ENCODE data around the gene TBXAS1.

The TBXAS1 gene

GRCh38 chr7:139985811-139986210 lies 156.7 kb downstream of the TBXAS1 start:
- no peak overlapping the region for H3K27ac ChIP-seq
- no peak for TF ChIP-seq CTCF (conservative IDR thresholded peaks at IDR 0.05)

DNA sequence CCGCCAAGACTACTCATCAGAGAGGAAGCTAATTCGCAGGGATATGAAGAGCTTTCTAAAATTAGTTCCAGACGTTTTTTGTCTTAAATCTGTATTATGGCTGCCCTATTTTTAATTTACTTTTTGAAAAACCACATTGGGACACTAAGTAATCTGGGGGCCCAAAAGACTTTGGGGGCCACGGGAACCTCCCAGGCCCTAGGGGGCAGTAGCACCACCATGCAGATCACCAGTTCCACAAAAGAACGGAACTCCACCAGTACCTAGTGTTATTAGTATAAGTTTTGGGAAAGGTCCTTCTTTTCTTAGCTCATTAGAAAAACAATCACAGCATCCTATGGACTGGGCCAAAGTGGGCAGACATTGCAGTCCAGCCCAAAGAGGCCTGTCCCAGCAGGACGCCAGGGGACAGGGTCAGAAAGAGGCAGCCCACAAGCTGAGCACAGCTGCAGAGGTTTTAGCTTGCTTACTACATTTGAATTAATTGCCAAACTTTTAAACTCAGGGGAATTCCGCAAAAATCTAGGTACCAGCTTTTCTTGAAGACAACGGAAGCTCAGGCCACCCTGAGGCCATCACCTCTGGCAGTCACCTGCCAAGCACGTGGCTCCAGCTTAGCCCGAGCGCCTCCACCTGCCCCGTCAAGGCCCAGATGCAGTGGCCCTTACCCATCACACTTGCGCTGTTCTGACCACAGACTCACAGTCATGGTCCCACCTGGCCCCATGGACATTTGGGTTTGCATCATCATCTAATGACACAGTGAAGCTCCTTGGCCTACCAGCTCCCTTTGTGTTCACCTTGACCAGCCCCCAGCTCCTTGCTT lies 158.8 kb downstream of the TBXAS1 start:
- H3K27ac ChIP-seq: no peak overlapping the region
- TF ChIP-seq CTCF (conservative IDR thresholded peaks at IDR 0.05): no peak

DNA sequence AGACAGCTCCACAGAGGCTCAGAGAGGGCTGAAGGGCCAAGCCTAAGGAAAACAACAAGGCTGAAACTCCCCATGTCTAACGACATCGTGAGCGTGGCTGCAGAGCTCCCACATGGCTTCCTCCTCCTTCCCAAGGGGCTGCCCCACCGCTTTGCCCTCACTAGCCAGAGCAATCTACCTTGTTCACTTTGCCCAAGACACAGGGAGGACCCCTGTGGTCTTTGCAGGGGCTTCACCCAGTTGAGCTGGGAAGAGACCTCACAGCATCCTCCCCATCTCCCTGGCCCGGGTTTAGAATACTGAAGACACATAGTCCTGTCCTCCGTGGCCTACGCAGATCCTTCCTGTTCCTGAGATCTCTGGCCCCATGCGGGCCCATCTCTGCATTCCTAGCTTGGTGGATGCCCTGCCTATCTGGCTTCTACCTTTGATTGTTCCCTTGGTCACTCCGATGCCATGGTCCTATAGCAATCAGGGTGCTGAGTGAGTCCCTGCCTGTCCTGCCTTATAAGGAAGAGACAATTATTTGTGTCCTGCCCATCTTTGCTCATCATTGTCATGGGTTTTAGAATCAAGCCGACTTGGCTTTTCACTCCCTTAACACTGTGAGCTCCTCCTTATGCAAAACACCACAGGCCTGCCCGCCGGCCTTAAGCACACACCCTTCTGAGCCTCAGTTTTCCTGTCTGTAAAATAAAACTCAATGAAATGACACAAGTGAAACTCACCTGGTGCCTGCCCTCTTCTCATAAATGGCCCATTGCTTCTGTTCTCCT lies 160.5 kb downstream of the TBXAS1 start:
- H3K27ac ChIP-seq: no peak overlapping the region

GRCh38 chr7:139990142-139990535 lies 161.1 kb downstream of the TBXAS1 start:
- no peak for TF ChIP-seq CTCF (conservative IDR thresholded peaks at IDR 0.05)
- H3K27ac ChIP-seq: no peak overlapping the region

More for the DNA sequence above, 160.5 kb downstream of the TBXAS1 start:
- no peak for TF ChIP-seq CTCF (conservative IDR thresholded peaks at IDR 0.05)

DNA sequence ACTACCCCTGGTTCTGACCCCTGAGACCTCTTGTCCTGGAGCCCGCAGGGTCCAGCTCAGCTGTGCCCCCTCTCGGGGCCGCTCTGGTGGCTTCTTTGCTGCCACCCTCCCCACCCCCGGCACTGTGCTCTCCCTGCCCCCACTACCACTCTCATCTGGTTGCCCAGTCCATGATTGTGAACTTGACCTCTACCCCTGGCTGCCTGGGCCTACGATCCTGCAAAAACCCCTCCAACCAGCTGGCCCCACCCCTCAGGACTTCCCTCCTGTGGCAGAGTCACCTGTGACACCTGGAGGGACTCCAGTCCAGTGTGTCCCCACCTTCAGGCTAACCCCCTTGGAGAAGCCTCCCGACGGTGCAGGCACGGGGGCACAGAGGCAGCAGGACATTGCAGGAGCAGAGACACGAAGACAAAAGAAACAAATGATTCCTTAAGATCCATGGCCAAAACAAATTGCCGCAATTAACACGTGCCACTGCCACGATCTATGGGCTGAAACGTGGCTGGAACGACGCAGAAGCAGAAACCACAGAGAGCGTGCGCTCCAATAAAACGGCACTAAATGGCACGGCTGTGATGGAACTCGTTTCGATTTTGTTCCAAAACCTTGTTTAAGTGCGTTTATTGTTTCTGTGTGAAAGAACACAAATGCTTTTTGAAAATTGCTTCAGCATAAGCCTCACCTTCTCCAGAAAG lies 161.7 kb downstream of the TBXAS1 start:
- TF ChIP-seq CTCF (conservative IDR thresholded peaks at IDR 0.05): no peak
- H3K27ac ChIP-seq: no peak overlapping the region

DNA sequence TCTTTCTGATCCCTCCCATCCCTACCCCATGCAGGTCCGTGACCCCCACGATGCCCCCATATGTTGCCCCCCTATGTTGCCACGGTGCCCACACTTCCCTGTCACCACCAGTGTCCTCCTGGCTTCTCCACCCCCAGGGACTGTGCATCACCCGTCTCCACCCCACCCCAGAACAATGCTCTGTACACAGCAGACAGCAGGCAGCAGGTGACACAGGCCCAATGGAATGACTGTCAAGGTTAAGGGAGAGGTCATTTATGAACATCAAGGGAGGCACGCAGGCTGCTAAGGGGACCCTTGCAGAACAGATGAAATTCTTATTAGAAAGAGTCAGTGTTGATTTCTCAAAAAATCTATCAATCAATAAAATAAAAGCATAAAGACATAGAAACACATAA lies 162.2 kb downstream of the TBXAS1 start:
- TF ChIP-seq CTCF (conservative IDR thresholded peaks at IDR 0.05): no peak
- no peak overlapping the region for H3K27ac ChIP-seq

- H3K27ac ChIP-seq: no peak overlapping the region
These were observed 162.8 kb downstream of the TBXAS1 start for GRCh38 chr7:139991911-139992310.

More at GRCh38 chr7:139991911-139992310, 162.8 kb downstream of the TBXAS1 start:
- no peak for TF ChIP-seq CTCF (conservative IDR thresholded peaks at IDR 0.05)
